HEK293 (cell line): ENCODE data around the gene FAM131B.
A peak's percentile ranks its signal among the peaks of the same experiment; 100 is the strongest.

Experiments used
- BCL11A ChIP-seq: fragments of 450-650 bp; formaldehyde crosslinking; IDR thresholded peaks from 2 replicates; pipeline ENCODE4 v1.5.1; 2016; ENCODE audit warnings: low read depth, missing biosample characterization, missing genetic modification characterization
- HIC1 ChIP-seq: fragments of 450-650 bp; formaldehyde crosslinking; IDR thresholded peaks from 2 replicates; pipeline ENCODE4 v1.5.1; 2016; ENCODE audit warnings: missing biosample characterization, missing genetic modification characterization
- KLF16 ChIP-seq: fragments of 450-650 bp; formaldehyde crosslinking; IDR thresholded peaks from 2 replicates; pipeline ENCODE4 v1.5.1; 2017; ENCODE audit warnings: missing biosample characterization, missing genetic modification characterization
- KLF9 ChIP-seq: fragments of 450-650 bp; formaldehyde crosslinking; IDR thresholded peaks from 2 replicates; pipeline ENCODE4 v1.5.1; 2016; ENCODE audit warnings: missing biosample characterization, missing genetic modification characterization, low read depth
- MEIS1 ChIP-seq: sonication (generic); formaldehyde crosslinking; IDR thresholded peaks from 2 replicates; pipeline ENCODE4 v1.8.1; 2022; ENCODE audit warnings: missing genetic modification reagents, mild to moderate bottlenecking, borderline replicate concordance
- SCRT2 ChIP-seq: fragments of 450-650 bp; formaldehyde crosslinking; IDR thresholded peaks from 2 replicates; pipeline ENCODE4 v1.5.1; 2016; ENCODE audit warnings: missing biosample characterization, missing genetic modification characterization
- ZBTB10 ChIP-seq: fragments of 450-650 bp; formaldehyde crosslinking; IDR thresholded peaks from 2 replicates; pipeline ENCODE4 v1.5.1; 2016; ENCODE audit warnings: missing biosample characterization, missing genetic modification characterization
- ZBTB20 ChIP-seq: fragments of 450-650 bp; formaldehyde crosslinking; IDR thresholded peaks from 2 replicates; pipeline ENCODE4 v1.5.1; 2016; ENCODE audit warnings: missing biosample characterization, missing genetic modification characterization
- ZNF138 ChIP-seq: fragments of 450-650 bp; formaldehyde crosslinking; IDR thresholded peaks from 2 replicates; pipeline ENCODE4 v1.5.1; 2016; ENCODE audit warnings: missing biosample characterization, missing genetic modification characterization, borderline replicate concordance
- ZNF184 ChIP-seq: fragments of 450-650 bp; IDR thresholded peaks from 2 replicates; pipeline ENCODE4 v1.5.1; 2018; ENCODE audit warnings: missing biosample characterization, mild to moderate bottlenecking, missing genetic modification characterization
- ZNF37A ChIP-seq: fragments of 450-650 bp; IDR thresholded peaks from 2 replicates; pipeline ENCODE4 v1.5.1; 2018; ENCODE audit warnings: missing biosample characterization, missing genetic modification characterization
- ZNF513 ChIP-seq: fragments of 450-650 bp; IDR thresholded peaks from 2 replicates; pipeline ENCODE4 v1.5.1; 2018; ENCODE audit warnings: missing biosample characterization, missing genetic modification characterization
- ZNF580 ChIP-seq: fragments of 450-650 bp; formaldehyde crosslinking; IDR thresholded peaks from 2 replicates; pipeline ENCODE4 v1.5.1; 2016; ENCODE audit warnings: missing biosample characterization, missing genetic modification characterization
- ZNF596 ChIP-seq: fragments of 450-650 bp; IDR thresholded peaks from 2 replicates; pipeline ENCODE4 v1.5.0; 2018; ENCODE audit warnings: missing biosample characterization, mild to moderate bottlenecking, missing genetic modification characterization, moderate library complexity
- ZNF704 ChIP-seq: fragments of 450-650 bp; formaldehyde crosslinking; IDR thresholded peaks from 2 replicates; pipeline ENCODE4 v1.5.1; 2016; ENCODE audit warnings: missing biosample characterization, missing genetic modification characterization
- ZNF76 ChIP-seq: fragments of 450-650 bp; formaldehyde crosslinking; IDR thresholded peaks from 2 replicates; pipeline ENCODE4; 2016; ENCODE audit warnings: low read depth, missing biosample characterization, missing genetic modification characterization, borderline replicate concordance
- ZSCAN16 ChIP-seq: fragments of 450-650 bp; formaldehyde crosslinking; IDR thresholded peaks from 2 replicates; pipeline ENCODE4 v1.5.1; 2016; ENCODE audit warnings: missing biosample characterization, missing genetic modification characterization
- ZSCAN5A ChIP-seq: fragments of 450-650 bp; formaldehyde crosslinking; IDR thresholded peaks from 2 replicates; pipeline ENCODE4 v1.5.1; 2016; ENCODE audit warnings: missing biosample characterization, missing genetic modification characterization
- ZXDB ChIP-seq: fragments of 450-650 bp; formaldehyde crosslinking; IDR thresholded peaks from 2 replicates; pipeline ENCODE4 v1.5.1; 2016; ENCODE audit warnings: missing biosample characterization, missing genetic modification characterization
- TF ChIP-seq, protein P1 (sequence below): fragments of 450-650 bp; IDR thresholded peaks from 2 replicates; pipeline ENCODE4 v1.5.1; 2018; ENCODE audit warnings: missing biosample characterization, mild to moderate bottlenecking, missing genetic modification characterization
- TF ChIP-seq, protein P2 (sequence below): fragments of 450-650 bp; formaldehyde crosslinking; IDR thresholded peaks from 2 replicates; pipeline ENCODE4 v1.5.1; 2016; ENCODE audit warnings: missing biosample characterization, missing genetic modification characterization
- TF ChIP-seq, protein P3 (sequence below): fragments of 450-650 bp; formaldehyde crosslinking; IDR thresholded peaks from 2 replicates; pipeline ENCODE4 v1.5.1; 2016; ENCODE audit warnings: missing biosample characterization, missing genetic modification characterization, borderline replicate concordance

The FAM131B gene

GRCh38 chr7:143381427-143382125 lies 19.1 kb upstream of the FAM131B start (continued):
- TF ChIP-seq ZBTB10 (tag by site-specific recombination) (peak; percentile 43; the same call in 1 of the 2 replicates), KLF9 (tag by site-specific recombination) (peak; percentile 49), ZNF138 (tag by site-specific recombination) (no peak), ZNF37A (tag by site-specific recombination) (no peak), ZSCAN16 (tag by site-specific recombination) (no peak), ZNF76 (peak; percentile 36; the same call in 1 of the 2 replicates), ZXDB (tag by site-specific recombination) (peak; percentile 19; the same call in 1 of the 2 replicates), ZSCAN5A (tag by site-specific recombination) (no peak), HIC1 (tag by site-specific recombination) (peak; percentile 57; the same call in 1 of the 2 replicates), ZNF580 (tag by site-specific recombination) (no peak), ZNF513 (no peak), ZNF596 (tag by site-specific recombination) (no peak), MEIS1 (CRISPR knock-in tag) (no peak), SCRT2 (tag by site-specific recombination) (no peak), ZBTB20 (tag by site-specific recombination) (peak; percentile 82), ZNF704 (tag by site-specific recombination) (no peak), KLF16 (tag by site-specific recombination) (0 out of 2 replicates have a peak, but pooled peaks have one; percentile 24), BCL11A (no peak), ZNF184 (tag by site-specific recombination) (no peak)
- TF ChIP-seq, protein P1, sequence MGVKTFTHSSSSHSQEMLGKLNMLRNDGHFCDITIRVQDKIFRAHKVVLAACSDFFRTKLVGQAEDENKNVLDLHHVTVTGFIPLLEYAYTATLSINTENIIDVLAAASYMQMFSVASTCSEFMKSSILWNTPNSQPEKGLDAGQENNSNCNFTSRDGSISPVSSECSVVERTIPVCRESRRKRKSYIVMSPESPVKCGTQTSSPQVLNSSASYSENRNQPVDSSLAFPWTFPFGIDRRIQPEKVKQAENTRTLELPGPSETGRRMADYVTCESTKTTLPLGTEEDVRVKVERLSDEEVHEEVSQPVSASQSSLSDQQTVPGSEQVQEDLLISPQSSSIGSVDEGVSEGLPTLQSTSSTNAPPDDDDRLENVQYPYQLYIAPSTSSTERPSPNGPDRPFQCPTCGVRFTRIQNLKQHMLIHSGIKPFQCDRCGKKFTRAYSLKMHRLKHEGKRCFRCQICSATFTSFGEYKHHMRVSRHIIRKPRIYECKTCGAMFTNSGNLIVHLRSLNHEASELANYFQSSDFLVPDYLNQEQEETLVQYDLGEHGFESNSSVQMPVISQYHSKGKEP (tag by site-specific recombination) = no peak
- TF ChIP-seq, protein P2, sequence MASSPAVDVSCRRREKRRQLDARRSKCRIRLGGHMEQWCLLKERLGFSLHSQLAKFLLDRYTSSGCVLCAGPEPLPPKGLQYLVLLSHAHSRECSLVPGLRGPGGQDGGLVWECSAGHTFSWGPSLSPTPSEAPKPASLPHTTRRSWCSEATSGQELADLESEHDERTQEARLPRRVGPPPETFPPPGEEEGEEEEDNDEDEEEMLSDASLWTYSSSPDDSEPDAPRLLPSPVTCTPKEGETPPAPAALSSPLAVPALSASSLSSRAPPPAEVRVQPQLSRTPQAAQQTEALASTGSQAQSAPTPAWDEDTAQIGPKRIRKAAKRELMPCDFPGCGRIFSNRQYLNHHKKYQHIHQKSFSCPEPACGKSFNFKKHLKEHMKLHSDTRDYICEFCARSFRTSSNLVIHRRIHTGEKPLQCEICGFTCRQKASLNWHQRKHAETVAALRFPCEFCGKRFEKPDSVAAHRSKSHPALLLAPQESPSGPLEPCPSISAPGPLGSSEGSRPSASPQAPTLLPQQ (tag by site-specific recombination) = 0 out of 2 replicates have a peak, but pooled peaks have one; percentile 46
- TF ChIP-seq, protein P3, sequence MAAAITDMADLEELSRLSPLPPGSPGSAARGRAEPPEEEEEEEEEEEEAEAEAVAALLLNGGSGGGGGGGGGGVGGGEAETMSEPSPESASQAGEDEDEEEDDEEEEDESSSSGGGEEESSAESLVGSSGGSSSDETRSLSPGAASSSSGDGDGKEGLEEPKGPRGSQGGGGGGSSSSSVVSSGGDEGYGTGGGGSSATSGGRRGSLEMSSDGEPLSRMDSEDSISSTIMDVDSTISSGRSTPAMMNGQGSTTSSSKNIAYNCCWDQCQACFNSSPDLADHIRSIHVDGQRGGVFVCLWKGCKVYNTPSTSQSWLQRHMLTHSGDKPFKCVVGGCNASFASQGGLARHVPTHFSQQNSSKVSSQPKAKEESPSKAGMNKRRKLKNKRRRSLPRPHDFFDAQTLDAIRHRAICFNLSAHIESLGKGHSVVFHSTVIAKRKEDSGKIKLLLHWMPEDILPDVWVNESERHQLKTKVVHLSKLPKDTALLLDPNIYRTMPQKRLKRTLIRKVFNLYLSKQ (tag by site-specific recombination) = no peak
